GM18508 (cell line): ENCODE results near the gene PTGES3.

Experiments used
- ATAC-seq: cut with Tn5 transposase; IDR thresholded peaks from one replicate; pipeline ENCODE4 v1.9.1; 2021; ENCODE audit warnings: moderate number of reproducible peaks; ENCODE audit not compliant: insufficient read depth, unreplicated experiment

Gene PTGES3

GRCh38 chr12:56631790-56632700 lies 56.0 kb downstream of the PTGES3 start:
- no peak for ATAC-seq

- ATAC-seq: peak; percentile 40
Observed at GRCh38 chr12:56630180-56630632, 57.9 kb downstream of the PTGES3 start, which contains the start of gene BAZ2A. Gene BAZ2A, minus strand, starts transcription at chr12:56630326. Its CDS starts 12,796 bp downstream, at chr12:56617530.

GRCh38 chr12:56629459-56630179 lies 58.5 kb downstream of the PTGES3 start:
- ATAC-seq: peak; percentile 4

DNA sequence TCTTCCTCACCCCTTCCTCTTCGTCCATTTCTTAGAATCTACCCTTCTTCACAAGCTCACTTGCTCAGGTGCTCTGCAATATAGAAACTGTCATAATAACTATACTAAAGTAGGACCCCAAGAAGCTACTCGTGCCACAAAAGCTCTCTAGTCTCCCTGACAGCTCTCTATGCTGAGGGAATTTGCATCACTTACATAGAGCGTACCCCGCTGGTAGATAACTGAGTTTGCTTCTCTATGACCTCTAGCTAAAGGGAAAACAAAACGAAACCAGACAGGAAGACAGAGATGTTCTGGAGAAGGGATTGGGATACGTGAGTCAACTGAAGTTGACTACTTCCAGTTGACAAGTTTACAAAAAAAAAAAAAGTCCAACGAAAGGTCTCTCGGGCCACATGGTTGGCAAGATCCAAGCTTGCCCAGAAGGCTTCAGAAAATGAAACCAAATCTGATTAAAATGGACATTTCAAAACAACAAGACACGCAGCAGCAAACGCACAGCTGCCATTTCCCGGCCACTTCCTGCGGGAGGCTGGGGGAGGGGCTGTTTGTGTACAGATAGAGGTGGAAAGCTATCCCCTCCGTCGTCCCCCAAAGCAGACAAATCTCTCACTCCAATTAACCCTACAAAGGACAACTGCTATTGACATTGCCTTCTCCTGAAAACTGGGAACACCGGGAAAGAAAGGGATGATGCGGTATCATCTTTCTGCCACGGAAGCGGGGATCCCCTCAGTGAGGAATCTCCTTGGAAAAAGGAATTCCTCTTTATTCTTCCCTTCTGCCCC lies 59.2 kb downstream of the PTGES3 start:
- no peak for ATAC-seq

DNA sequence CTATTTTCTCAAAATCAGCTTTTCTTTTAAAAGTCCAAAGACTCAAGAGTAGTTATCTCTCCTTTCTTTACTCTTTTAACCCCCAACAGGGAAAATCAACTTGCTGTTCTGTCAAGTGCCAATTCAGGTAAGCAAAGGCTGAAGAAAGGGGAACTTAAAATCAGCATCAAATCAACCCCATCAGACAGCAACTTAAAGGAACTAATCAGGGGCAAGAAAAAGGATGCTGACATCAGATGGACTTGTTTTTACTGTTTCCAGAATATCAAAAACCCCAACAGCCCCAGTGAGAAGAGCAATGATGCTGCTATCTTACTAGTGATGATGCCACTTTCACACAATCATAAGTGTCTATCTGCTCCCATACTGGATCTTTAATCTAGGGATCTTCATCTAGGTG lies 61.4 kb downstream of the PTGES3 start:
- ATAC-seq: no peak

GRCh38 chr12:56622535-56622934 lies 65.5 kb downstream of the PTGES3 start:
- ATAC-seq: no peak

DNA sequence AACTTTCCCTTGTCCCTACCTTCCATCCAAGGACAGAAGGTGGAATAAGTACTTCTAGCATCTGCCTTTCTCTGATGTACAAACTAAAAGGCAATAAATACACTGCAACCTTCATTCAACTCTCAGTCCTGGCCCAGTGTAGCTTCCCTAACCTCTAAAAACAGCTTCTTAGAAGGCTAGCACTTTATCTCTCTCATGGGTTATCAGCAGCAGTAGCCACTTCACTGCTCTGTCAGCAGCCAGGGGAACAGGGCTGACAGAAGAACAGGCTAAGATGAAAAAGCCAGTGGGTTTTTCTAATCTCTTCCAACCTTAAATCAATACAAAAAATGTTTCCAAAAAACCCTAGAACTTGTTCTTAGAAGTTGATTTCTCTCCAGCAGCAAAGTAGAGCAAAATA lies 71.2 kb downstream of the PTGES3 start:
- ATAC-seq: no peak

DNA sequence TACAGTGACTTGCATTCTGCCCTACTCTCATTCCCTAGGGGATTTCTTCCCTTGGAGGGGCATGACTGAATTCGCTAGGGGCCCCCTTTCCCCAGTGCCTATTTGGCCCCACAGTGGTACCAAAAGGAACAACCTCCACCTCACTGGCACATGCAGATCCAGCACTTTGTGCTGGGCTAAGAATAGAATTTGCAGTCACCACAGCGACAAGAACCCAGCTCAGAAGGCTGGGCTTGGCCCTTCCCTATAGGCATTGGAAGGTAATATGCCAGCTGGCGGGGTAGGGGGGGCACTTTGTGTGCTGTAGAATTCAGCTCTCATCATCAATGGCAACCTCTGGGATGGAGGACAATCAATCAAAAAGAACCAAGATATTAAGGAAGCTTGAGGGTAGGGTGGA lies 71.8 kb downstream of the PTGES3 start:
- ATAC-seq: no peak

DNA sequence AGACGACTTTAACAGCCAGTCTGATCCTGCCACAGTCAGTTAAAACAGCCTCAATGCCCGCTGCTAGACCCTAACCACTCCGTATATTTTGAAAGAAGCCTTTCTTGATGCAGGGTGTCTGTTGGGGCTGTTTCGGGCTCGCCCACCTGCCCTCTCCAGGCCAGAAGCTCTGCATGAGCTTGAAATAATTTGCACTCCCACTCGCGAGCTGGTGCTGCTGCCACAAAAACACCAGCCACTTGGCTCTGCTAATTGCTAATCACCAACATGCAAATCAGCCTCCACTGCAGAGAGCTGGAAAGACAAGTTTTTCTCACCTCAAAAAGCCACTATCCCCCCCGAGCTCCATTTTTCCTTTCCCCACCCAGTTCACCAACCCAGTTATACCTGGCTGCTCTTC lies 73.5 kb downstream of the PTGES3 start:
- no peak for ATAC-seq
